K562 (cell line): ENCODE results near the gene NEK1. TPM values are rescaled to one million over a fixed set of nuclear protein-coding genes. Genes with fewer than 3 reads are reported as not detected.

ENCODE experiments used
- CREB1 ChIP-seq, 2 experiments: sonication (generic) in 1 of 2; formaldehyde crosslinking in 1 of 2; IDR thresholded peaks; 2 replicates each; pipeline versions ENCODE4 v1.6.1 to v1.8.0; 2012 to 2022; ENCODE audit warnings: inconsistent platforms in 1 of 2, mild to moderate bottlenecking in 1 of 2, missing genetic modification reagents in 1 of 2, moderate library complexity in 1 of 2
- HDAC1 ChIP-seq, 2 experiments: fragments of 450-650 bp; IDR thresholded peaks; 2 replicates each; pipeline ENCODE4 v1.6.1; 2016 to 2017; ENCODE audit warnings: inconsistent platforms in 1 of 2, mild to moderate bottlenecking in 1 of 2, moderate library complexity in 1 of 2
- MYC ChIP-seq, 2 experiments: fragments of 250-450 bp in 1 of 2; sonication (Bioruptor Pico) in 1 of 2; IDR thresholded peaks; 2 replicates each; pipeline versions ENCODE4 v1.5.1 to v1.6.1; 2012 to 2021; ENCODE audit warnings: low read depth in 2 of 2, borderline replicate concordance in 1 of 2, improper control_type of control experiment in 1 of 2, low read length in 1 of 2, mild to moderate bottlenecking in 1 of 2, moderate library complexity in 1 of 2
- PHF8 ChIP-seq: fragments of 200-600 bp; sonication (generic); IDR thresholded peaks from 2 replicates; pipeline ENCODE4 v1.6.1; 2012; ENCODE audit warnings: mixed run types, mild to moderate bottlenecking, inconsistent platforms, low read length, moderate library complexity, borderline replicate concordance
- SREBF1 ChIP-seq: fragments of 150-350 bp; IDR thresholded peaks from 2 replicates; pipeline ENCODE4 v1.6.1; 2014; ENCODE audit warnings: antibody characterized with exemption, low read depth, low read length, borderline replicate concordance
- TEAD1 ChIP-seq, 2 experiments: fragments of 450-650 bp in 1 of 2; sonication (generic) in 1 of 2; formaldehyde crosslinking; IDR thresholded peaks; 2 replicates each; pipeline versions ENCODE4 v1.4.0 to v1.8.0; 2020 to 2022; ENCODE audit warnings: mild to moderate bottlenecking in 2 of 2, missing genetic modification reagents in 1 of 2
- ZNF184 ChIP-seq: sonication (generic); formaldehyde crosslinking; IDR thresholded peaks from 2 replicates; pipeline ENCODE4 v1.5.0; 2020; ENCODE audit warnings: missing genetic modification reagents
- ZNF282 ChIP-seq: sonication (generic); formaldehyde crosslinking; IDR thresholded peaks from 2 replicates; pipeline ENCODE4 v1.8.1; 2023; ENCODE audit warnings: missing genetic modification reagents
- polyA plus RNA-seq, 8 experiments: library from polyadenylated mRNA; depleted of rRNA in 4 of 8; stranded (reverse) in 5 of 8; unstranded in 3 of 8; fragments of >200 nt; fragmentation: Nextera tagmentation in 2 of 8; fragmentation: Illumina TruSeq in 1 of 8; extraction: Ambion mirVana in 2 of 8; extraction: Trizol in 1 of 8; gene quantifications; 2 replicates each; pipeline versions ENCODE4 v1.2.1 to v1.2.3, GENCODE V29; 2011 to 2014; ENCODE audit warnings: inconsistent platforms in 1 of 8, missing spikeins in 1 of 8
- total RNA-seq, 7 experiments: library from RNA; depleted of rRNA in 6 of 7; stranded (reverse); fragments of >200 nt in 6 of 7; fragmentation: Illumina TruSeq in 2 of 7; extraction: Trizol in 2 of 7; gene quantifications; 2 replicates each; pipeline versions ENCODE4 v1.2.1 to v1.2.3, GENCODE V29; 2011 to 2021; ENCODE audit warnings: low replicate concordance in 1 of 7
- TF ChIP-seq, protein P1 (sequence below): fragments of 450-650 bp; IDR thresholded peaks from 2 replicates; pipeline ENCODE4 v1.6.1; 2017; ENCODE audit warnings: antibody characterized with exemption, mild to moderate bottlenecking
- TF ChIP-seq, protein P2 (sequence below): fragments of 450-650 bp; conservative IDR thresholded peaks from 2 replicates; pipeline ENCODE4 v1.6.1; 2016; ENCODE audit warnings: missing genetic modification characterization, low read depth, mild to moderate bottlenecking, missing compliant biosample characterization, moderate library complexity
- TF ChIP-seq, protein P3 (sequence below), 2 experiments: fragments of 450-650 bp; IDR thresholded peaks; 2 replicates each; pipeline ENCODE4 v1.6.1; 2016
- TF ChIP-seq, protein P4 (sequence below), 2 experiments: fragments of 250-450 bp in 1 of 2; fragments of 450-650 bp in 1 of 2; sonication (Bioruptor Pico) in 1 of 2; IDR thresholded peaks; 2 replicates each; pipeline versions ENCODE4 v1.6.1 to v1.8.0; 2016 to 2021; ENCODE audit warnings: mild to moderate bottlenecking in 2 of 2, moderate library complexity in 2 of 2, missing compliant biosample characterization in 1 of 2, missing genetic modification characterization in 1 of 2
- TF ChIP-seq, protein P5 (sequence below): IDR thresholded peaks from 2 replicates; pipeline ENCODE4 v1.6.1; 2014; ENCODE audit warnings: antibody characterized with exemption
- TF ChIP-seq, protein P6 (sequence below): sonication (generic); formaldehyde crosslinking; IDR thresholded peaks from 2 replicates; pipeline ENCODE4 v1.5.0; 2020; ENCODE audit warnings: missing genetic modification reagents
- TF ChIP-seq, protein P7 (sequence below): fragments of 450-650 bp; IDR thresholded peaks from 2 replicates; pipeline ENCODE4 v1.6.1; 2016; ENCODE audit warnings: missing biosample characterization, missing genetic modification characterization

NEK1 gene
- total and polyA plus RNA-seq, 9 of the 15 experiments (the other 6 are each of a cell fraction or from before 2014, with no cell fraction given): 6.2 to 15.7 (median 10.3) TPM

DNA sequence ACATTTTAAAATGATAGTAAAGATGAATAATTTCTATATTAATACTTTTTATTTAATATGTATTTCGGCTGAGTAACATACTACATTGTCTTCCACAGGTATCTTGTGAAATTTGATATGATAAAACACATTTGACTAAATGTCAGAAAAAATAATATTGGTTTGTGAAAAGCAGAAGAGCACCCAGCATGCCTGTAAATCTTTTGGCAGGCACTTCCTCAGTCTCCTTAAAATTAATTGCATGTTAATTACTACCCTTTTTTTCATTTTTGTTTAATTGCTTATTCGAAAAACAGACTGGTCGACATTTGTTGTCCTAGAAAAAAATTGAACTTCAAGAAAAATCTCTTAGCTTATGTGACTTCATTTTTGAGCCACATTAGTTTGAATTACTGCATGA lies 48.5 kb upstream of the NEK1 start (continued):
- TF ChIP-seq, protein P1, sequence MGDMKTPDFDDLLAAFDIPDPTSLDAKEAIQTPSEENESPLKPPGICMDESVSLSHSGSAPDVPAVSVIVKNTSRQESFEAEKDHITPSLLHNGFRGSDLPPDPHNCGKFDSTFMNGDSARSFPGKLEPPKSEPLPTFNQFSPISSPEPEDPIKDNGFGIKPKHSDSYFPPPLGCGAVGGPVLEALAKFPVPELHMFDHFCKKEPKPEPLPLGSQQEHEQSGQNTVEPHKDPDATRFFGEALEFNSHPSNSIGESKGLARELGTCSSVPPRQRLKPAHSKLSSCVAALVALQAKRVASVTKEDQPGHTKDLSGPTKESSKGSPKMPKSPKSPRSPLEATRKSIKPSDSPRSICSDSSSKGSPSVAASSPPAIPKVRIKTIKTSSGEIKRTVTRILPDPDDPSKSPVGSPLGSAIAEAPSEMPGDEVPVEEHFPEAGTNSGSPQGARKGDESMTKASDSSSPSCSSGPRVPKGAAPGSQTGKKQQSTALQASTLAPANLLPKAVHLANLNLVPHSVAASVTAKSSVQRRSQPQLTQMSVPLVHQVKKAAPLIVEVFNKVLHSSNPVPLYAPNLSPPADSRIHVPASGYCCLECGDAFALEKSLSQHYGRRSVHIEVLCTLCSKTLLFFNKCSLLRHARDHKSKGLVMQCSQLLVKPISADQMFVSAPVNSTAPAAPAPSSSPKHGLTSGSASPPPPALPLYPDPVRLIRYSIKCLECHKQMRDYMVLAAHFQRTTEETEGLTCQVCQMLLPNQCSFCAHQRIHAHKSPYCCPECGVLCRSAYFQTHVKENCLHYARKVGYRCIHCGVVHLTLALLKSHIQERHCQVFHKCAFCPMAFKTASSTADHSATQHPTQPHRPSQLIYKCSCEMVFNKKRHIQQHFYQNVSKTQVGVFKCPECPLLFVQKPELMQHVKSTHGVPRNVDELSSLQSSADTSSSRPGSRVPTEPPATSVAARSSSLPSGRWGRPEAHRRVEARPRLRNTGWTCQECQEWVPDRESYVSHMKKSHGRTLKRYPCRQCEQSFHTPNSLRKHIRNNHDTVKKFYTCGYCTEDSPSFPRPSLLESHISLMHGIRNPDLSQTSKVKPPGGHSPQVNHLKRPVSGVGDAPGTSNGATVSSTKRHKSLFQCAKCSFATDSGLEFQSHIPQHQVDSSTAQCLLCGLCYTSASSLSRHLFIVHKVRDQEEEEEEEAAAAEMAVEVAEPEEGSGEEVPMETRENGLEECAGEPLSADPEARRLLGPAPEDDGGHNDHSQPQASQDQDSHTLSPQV: peak; percentile 51
- TF ChIP-seq ZNF184 (CRISPR knock-in tag): no peak
- no peak for TF ChIP-seq TEAD1 (CRISPR knock-in tag; IDR thresholded peaks at IDR 0.05)
- TF ChIP-seq, protein P2, sequence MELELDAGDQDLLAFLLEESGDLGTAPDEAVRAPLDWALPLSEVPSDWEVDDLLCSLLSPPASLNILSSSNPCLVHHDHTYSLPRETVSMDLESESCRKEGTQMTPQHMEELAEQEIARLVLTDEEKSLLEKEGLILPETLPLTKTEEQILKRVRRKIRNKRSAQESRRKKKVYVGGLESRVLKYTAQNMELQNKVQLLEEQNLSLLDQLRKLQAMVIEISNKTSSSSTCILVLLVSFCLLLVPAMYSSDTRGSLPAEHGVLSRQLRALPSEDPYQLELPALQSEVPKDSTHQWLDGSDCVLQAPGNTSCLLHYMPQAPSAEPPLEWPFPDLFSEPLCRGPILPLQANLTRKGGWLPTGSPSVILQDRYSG (tag): 0 out of 2 replicates have a peak, but pooled peaks have one; percentile 24
- TF ChIP-seq, protein P3, sequence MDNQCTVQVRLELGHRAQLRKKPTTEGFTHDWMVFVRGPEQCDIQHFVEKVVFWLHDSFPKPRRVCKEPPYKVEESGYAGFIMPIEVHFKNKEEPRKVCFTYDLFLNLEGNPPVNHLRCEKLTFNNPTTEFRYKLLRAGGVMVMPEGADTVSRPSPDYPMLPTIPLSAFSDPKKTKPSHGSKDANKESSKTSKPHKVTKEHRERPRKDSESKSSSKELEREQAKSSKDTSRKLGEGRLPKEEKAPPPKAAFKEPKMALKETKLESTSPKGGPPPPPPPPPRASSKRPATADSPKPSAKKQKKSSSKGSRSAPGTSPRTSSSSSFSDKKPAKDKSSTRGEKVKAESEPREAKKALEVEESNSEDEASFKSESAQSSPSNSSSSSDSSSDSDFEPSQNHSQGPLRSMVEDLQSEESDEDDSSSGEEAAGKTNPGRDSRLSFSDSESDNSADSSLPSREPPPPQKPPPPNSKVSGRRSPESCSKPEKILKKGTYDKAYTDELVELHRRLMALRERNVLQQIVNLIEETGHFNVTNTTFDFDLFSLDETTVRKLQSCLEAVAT (IDR thresholded peaks at IDR 0.05): peak in 1 of 2 experiments; percentile 10; a peak in 2 of 4 replicates
- TF ChIP-seq MYC (IDR thresholded peaks at IDR 0.05; ENCODE audit: low read depth, low read length): no peak
- TF ChIP-seq MYC (CRISPR knock-in tag; IDR thresholded peaks at IDR 0.05; ENCODE audit: borderline replicate concordance, low read depth): no peak
- TF ChIP-seq CREB1 (IDR thresholded peaks at IDR 0.05): no peak
- no peak for TF ChIP-seq CREB1 (CRISPR knock-in tag; IDR thresholded peaks at IDR 0.05)
- TF ChIP-seq, protein P4, sequence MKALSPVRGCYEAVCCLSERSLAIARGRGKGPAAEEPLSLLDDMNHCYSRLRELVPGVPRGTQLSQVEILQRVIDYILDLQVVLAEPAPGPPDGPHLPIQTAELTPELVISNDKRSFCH (CRISPR knock-in tag; IDR thresholded peaks at IDR 0.05): no peak
- TF ChIP-seq, protein P4 (tag; IDR thresholded peaks at IDR 0.05): no peak
- TF ChIP-seq SREBF1: no peak
- TF ChIP-seq, protein P5, sequence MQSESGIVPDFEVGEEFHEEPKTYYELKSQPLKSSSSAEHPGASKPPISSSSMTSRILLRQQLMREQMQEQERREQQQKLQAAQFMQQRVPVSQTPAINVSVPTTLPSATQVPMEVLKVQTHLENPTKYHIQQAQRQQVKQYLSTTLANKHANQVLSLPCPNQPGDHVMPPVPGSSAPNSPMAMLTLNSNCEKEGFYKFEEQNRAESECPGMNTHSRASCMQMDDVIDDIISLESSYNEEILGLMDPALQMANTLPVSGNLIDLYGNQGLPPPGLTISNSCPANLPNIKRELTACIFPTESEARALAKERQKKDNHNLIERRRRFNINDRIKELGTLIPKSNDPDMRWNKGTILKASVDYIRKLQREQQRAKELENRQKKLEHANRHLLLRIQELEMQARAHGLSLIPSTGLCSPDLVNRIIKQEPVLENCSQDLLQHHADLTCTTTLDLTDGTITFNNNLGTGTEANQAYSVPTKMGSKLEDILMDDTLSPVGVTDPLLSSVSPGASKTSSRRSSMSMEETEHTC: no peak
- TF ChIP-seq PHF8: no peak
- TF ChIP-seq, protein P6, sequence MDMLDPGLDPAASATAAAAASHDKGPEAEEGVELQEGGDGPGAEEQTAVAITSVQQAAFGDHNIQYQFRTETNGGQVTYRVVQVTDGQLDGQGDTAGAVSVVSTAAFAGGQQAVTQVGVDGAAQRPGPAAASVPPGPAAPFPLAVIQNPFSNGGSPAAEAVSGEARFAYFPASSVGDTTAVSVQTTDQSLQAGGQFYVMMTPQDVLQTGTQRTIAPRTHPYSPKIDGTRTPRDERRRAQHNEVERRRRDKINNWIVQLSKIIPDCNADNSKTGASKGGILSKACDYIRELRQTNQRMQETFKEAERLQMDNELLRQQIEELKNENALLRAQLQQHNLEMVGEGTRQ (CRISPR knock-in tag): no peak
- TF ChIP-seq, protein P7, sequence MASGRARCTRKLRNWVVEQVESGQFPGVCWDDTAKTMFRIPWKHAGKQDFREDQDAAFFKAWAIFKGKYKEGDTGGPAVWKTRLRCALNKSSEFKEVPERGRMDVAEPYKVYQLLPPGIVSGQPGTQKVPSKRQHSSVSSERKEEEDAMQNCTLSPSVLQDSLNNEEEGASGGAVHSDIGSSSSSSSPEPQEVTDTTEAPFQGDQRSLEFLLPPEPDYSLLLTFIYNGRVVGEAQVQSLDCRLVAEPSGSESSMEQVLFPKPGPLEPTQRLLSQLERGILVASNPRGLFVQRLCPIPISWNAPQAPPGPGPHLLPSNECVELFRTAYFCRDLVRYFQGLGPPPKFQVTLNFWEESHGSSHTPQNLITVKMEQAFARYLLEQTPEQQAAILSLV (tag): no peak
- no peak for TF ChIP-seq HDAC1 (IDR thresholded peaks at IDR 0.05)
- no peak for TF ChIP-seq ZNF282 (CRISPR knock-in tag)
